Mesenchymal stem cell (in vitro differentiated cells and primary cell): ENCODE measurements around the gene NECAB3.

Experiments
- DNase-seq: peaks from one replicate; pipeline ENCODE4 v3.0.0-alpha.2; 2013
- H2AFZ ChIP-seq: one replicate; pipeline ENCODE4 v1.6.1; 2013; ENCODE audit warnings: low read depth, mild to moderate bottlenecking, control low read depth, inconsistent platforms, low read length, moderate library complexity
- H2AK5ac ChIP-seq: 2 replicates; pipeline ENCODE4 v1.6.1; 2013; ENCODE audit warnings: low read length, moderate library complexity, mild to moderate bottlenecking, inconsistent platforms; ENCODE audit not compliant: severe bottlenecking
- H2BK120ac ChIP-seq: one replicate; pipeline ENCODE4 v1.6.1; 2013; ENCODE audit warnings: low read depth, mild to moderate bottlenecking, inconsistent platforms, low read length, moderate library complexity
- H2BK12ac ChIP-seq, 2 experiments: one replicate each; pipeline ENCODE4 v1.6.1; 2013; ENCODE audit warnings: inconsistent platforms in 2 of 2, low read length in 2 of 2, mild to moderate bottlenecking in 2 of 2, moderate library complexity in 2 of 2, control low read depth in 1 of 2
- H2BK15ac ChIP-seq: one replicate; pipeline ENCODE4 v1.6.1; 2013; ENCODE audit warnings: mild to moderate bottlenecking, low read depth, inconsistent platforms; ENCODE audit not compliant: poor library complexity, severe bottlenecking
- H2BK5ac ChIP-seq: 2 replicates; pipeline ENCODE4 v1.6.1; 2013; ENCODE audit warnings: low read depth, mild to moderate bottlenecking, low read length, control low read depth, inconsistent platforms; ENCODE audit not compliant: poor library complexity, severe bottlenecking
- H3K14ac ChIP-seq, 2 experiments: one replicate each; pipeline ENCODE4 v1.6.1; 2013; ENCODE audit warnings: inconsistent platforms in 2 of 2, low read length in 2 of 2, control low read depth in 1 of 2, mild to moderate bottlenecking in 1 of 2, moderate library complexity in 1 of 2
- H3K18ac ChIP-seq, 2 experiments: one replicate each; pipeline ENCODE4 v1.6.1; 2013; ENCODE audit warnings: inconsistent platforms in 2 of 2, low read length in 2 of 2, control low read depth in 1 of 2, low read depth in 1 of 2, mild to moderate bottlenecking in 1 of 2
- H3K23ac ChIP-seq, 2 experiments: one replicate each; pipeline ENCODE4 v1.6.1; 2013; ENCODE audit warnings: inconsistent platforms in 2 of 2, low read length in 2 of 2, mild to moderate bottlenecking in 2 of 2, moderate library complexity in 2 of 2, control low read depth in 1 of 2
- H3K27ac ChIP-seq: 2 replicates; pipeline ENCODE4 v1.5.1; 2013; ENCODE audit warnings: mild to moderate bottlenecking, moderate library complexity, low read length, control low read depth, inconsistent platforms; ENCODE audit not compliant: poor library complexity, severe bottlenecking
- H3K27me3 ChIP-seq, 2 experiments: 2 replicates each; pipeline versions ENCODE4 v1.6.1 to v1.7.0; 2013; ENCODE audit warnings: low read length in 2 of 2, mild to moderate bottlenecking in 2 of 2, moderate library complexity in 2 of 2, control low read depth in 1 of 2, inconsistent platforms in 1 of 2; ENCODE audit not compliant: control insufficient read depth in 1 of 2, insufficient read depth in 1 of 2
- H3K36me3 ChIP-seq, 2 experiments: 2 replicates each; pipeline versions ENCODE4 v1.6.1 to v1.7.0; 2013; ENCODE audit warnings: low read length in 2 of 2, control low read depth in 1 of 2, inconsistent platforms in 1 of 2, low read depth in 1 of 2, mild to moderate bottlenecking in 1 of 2; ENCODE audit not compliant: insufficient read depth in 2 of 2, control insufficient read depth in 1 of 2
- H3K4ac ChIP-seq, 2 experiments: one replicate each; pipeline ENCODE4 v1.6.1; 2013; ENCODE audit warnings: inconsistent platforms in 2 of 2, low read length in 2 of 2, mild to moderate bottlenecking in 2 of 2, moderate library complexity in 2 of 2, control low read depth in 1 of 2, low read depth in 1 of 2
- H3K4me1 ChIP-seq: 2 replicates; pipeline ENCODE4 v1.6.1; 2013; ENCODE audit warnings: low read depth, low read length, control low read depth; ENCODE audit not compliant: control insufficient read depth, insufficient read depth
- H3K4me2 ChIP-seq: 2 replicates; pipeline ENCODE4 v1.6.1; 2013; ENCODE audit warnings: low read length, mild to moderate bottlenecking, inconsistent platforms; ENCODE audit not compliant: poor library complexity, severe bottlenecking
- H3K4me3 ChIP-seq, 2 experiments: 2 replicates each; pipeline versions ENCODE4 v1.5.1 to v1.7.0; 2013; ENCODE audit warnings: low read length in 2 of 2, mild to moderate bottlenecking in 2 of 2, control low read depth in 1 of 2, low read depth in 1 of 2; ENCODE audit not compliant: insufficient read depth in 1 of 2
- H3K79me1 ChIP-seq: replicated peaks from 2 replicates; pipeline ENCODE4 v1.6.1; 2013; ENCODE audit warnings: mild to moderate bottlenecking, control low read depth, low read length, inconsistent platforms; ENCODE audit not compliant: poor library complexity, severe bottlenecking
- H3K9ac ChIP-seq: 2 replicates; pipeline ENCODE4 v1.7.0; 2013; ENCODE audit warnings: mild to moderate bottlenecking, low read length, moderate library complexity
- H3K9me3 ChIP-seq: 2 replicates; pipeline ENCODE4 v1.7.0; 2013; ENCODE audit warnings: mild to moderate bottlenecking, low read length; ENCODE audit not compliant: control insufficient read depth
- H4K8ac ChIP-seq: one replicate; pipeline ENCODE4 v1.6.1; 2013; ENCODE audit warnings: inconsistent platforms, mild to moderate bottlenecking, low read length, moderate library complexity
- H4K91ac ChIP-seq: one replicate; pipeline ENCODE4 v1.6.1; 2013; ENCODE audit warnings: mild to moderate bottlenecking, low read length, inconsistent platforms
- WGBS: methylation state at CpG from one replicate; pipeline ENCODE4 v1.1.7; 2013; ENCODE audit warnings: mixed read lengths; 5-methylcytosine and 5-hydroxymethylcytosine counted together

NECAB3 gene

DNA sequence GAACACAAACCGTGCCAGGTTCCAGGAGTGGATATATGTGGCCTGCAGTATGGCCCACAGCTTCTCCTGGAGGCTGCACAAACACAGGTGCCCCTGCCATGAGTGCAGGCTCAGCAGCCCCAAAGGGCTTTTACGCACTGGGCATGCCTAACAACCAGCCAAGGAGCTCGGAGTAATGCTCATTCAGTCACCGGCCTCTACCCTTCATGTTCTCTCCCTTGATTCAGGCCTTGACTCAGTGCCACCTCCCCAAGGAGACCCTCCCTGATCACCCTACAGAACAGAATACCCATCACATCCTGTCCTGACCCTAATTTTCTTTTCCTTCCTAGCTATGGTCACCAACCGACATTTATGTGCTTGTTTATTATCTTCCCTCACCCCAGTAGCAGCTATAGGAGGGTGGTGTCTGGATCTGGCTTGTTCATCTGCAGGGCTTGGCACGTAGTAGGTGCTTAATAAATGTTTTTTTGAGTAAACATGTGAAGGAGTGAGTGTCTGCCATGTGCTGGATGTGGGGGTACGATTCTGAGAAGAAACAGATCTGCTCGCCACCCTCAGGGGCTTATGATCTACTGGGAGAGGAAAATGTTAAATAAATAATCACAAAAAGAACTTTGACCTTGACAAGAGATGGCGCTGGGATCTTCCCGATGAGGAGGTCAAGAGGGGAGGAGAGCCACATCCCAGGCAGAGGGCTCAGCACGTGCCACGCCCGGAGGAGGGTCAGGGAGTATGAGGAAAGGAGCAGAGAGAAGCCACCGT, 36.6 kb upstream of the NECAB3 start:
- H4K8ac ChIP-seq: peak overlapping the region; percentile 7
- H2BK5ac ChIP-seq: no peak overlapping the region
- H3K79me1 ChIP-seq: no peaks in the 10 kb centered on the region
- H3K9ac ChIP-seq: no peak overlapping the region
- H2AFZ ChIP-seq: no peak overlapping the region
- H3K4me3 ChIP-seq: no peak overlapping the region
- WGBS: 83% methylated on average over 13 of the region's 14 CpGs
- no peak overlapping the region for H2AK5ac ChIP-seq
- no peaks in the 10 kb centered on the region for H3K9me3 ChIP-seq
- no peak overlapping the region for H3K14ac ChIP-seq
- no peak overlapping the region for H2BK120ac ChIP-seq
- DNase-seq: no peak
- no peak overlapping the region for H3K23ac ChIP-seq
- no peak overlapping the region for H3K4me2 ChIP-seq
- no peak overlapping the region for H2BK15ac ChIP-seq
- H3K27ac ChIP-seq: no peak overlapping the region
- no peak overlapping the region for H4K91ac ChIP-seq
- no peaks in the 10 kb centered on the region for H3K4me1 ChIP-seq
- peaks cover 14 to 48% of the 10 kb centered on the region in 2 experiments for H3K36me3 ChIP-seq
- no peak overlapping the region for H3K18ac ChIP-seq
- no peak overlapping the region for H3K4ac ChIP-seq
- H2BK12ac ChIP-seq: no peak overlapping the region
- no peaks in the 10 kb centered on the region for H3K27me3 ChIP-seq

DNA sequence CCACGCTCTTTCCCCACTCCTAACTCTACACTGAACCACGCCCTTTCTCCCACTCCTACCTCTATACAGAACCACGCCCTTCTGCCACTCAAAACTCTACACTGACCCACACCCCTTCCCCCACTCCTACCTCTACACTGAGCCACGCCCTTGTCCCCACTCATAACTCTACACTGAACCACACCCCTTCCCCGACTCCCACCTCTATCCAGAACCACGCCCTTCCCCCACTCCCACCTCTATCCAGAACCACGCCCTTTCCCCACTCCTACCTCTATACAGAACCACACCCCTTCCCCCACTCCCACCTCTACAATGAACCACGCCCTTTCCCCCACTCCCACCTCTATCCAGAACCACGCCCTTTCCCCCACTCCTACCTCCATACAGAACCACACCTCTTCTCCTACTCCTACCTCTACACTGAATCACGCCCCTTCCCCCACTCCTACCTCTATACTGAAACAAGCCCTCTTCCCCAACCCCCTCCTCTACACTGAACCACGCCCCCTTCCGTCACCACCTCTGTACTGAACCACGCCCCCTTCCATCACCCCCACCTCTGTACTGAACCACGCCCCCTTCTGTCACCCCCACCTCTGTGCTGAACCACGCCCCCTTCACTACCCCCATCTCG, 35.8 kb upstream of the NECAB3 start:
- Histone ChIP-seq H3K27ac (no peak overlapping the region), H3K23ac (no peak overlapping the region), H2BK15ac (no peak overlapping the region), H2AK5ac (no peak overlapping the region), H3K36me3 (peaks cover 14 to 48% of the 10 kb centered on the region in 2 experiments), H3K79me1 (no peaks in the 10 kb centered on the region), H3K18ac (no peak overlapping the region), H3K9ac (no peak overlapping the region), H4K91ac (no peak overlapping the region), H3K9me3 (no peaks in the 10 kb centered on the region), H3K4me2 (no peak overlapping the region), H3K27me3 (no peaks in the 10 kb centered on the region), H3K14ac (no peak overlapping the region), H3K4ac (no peak overlapping the region), H2BK120ac (no peak overlapping the region), H4K8ac (peak overlapping the region; percentile 42), H3K4me1 (no peaks in the 10 kb centered on the region), H2BK12ac (no peak overlapping the region), H2BK5ac (no peak overlapping the region), H2AFZ (no peak overlapping the region), H3K4me3 (no peak overlapping the region)
- WGBS: 74% methylated on average over 14 of the region's 16 CpGs
- DNase-seq: no peak

DNA sequence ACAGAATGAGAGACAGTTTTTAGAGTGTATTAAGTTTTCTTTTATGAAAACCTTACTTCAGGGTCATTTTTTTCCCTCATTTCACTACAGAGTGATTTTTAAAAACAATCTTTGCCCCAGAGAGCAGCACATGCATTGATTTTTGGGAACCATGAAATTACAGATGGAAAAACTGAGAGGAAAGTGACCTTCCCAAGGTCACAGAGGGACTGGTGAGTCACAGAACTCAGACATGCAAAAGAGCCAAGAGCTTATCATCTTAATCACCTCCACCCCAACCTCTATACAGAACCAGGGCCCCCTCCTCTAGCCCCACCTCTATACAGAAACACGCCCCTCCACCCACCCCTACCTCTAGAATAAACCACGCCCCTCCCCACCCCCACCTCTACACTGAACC, 35.2 kb upstream of the NECAB3 start:
- Histone ChIP-seq H3K27me3 (no peaks in the 10 kb centered on the region), H3K4ac (no peak overlapping the region), H2BK12ac (no peak overlapping the region), H2AFZ (no peak overlapping the region), H3K4me2 (no peak overlapping the region), H3K9me3 (no peaks in the 10 kb centered on the region), H2BK15ac (no peak overlapping the region), H3K14ac (no peak overlapping the region), H3K27ac (no peak overlapping the region), H3K9ac (peak overlapping the region; percentile 62), H3K18ac (no peak overlapping the region), H3K36me3 (peaks cover 14 to 43% of the 10 kb centered on the region in 2 experiments), H3K23ac (no peak overlapping the region), H3K4me3 (no peak overlapping the region), H4K8ac (no peak overlapping the region), H2BK120ac (no peak overlapping the region), H2BK5ac (no peak overlapping the region), H3K79me1 (no peaks in the 10 kb centered on the region), H3K4me1 (no peaks in the 10 kb centered on the region), H2AK5ac (no peak overlapping the region), H4K91ac (no peak overlapping the region)
- DNase-seq: peak; percentile 25
- WGBS: 91% methylated on average over 2 of the region's 2 CpGs

- H3K27ac ChIP-seq: no peak overlapping the region
- H3K4me3 ChIP-seq: no peak overlapping the region
- H2BK15ac ChIP-seq: no peak overlapping the region
- no peak overlapping the region for H3K23ac ChIP-seq
- DNase-seq: no peak
- no peak overlapping the region for H3K4ac ChIP-seq
- no peak overlapping the region for H3K9ac ChIP-seq
- H2BK120ac ChIP-seq: no peak overlapping the region
- no peaks in the 10 kb centered on the region for H3K4me1 ChIP-seq
- no peak overlapping the region for H2AFZ ChIP-seq
- H3K18ac ChIP-seq: no peak overlapping the region
- no peaks in the 10 kb centered on the region for H3K27me3 ChIP-seq
- H3K4me2 ChIP-seq: no peak overlapping the region
- no peaks in the 10 kb centered on the region for H3K9me3 ChIP-seq
- H4K91ac ChIP-seq: no peak overlapping the region
- no peaks in the 10 kb centered on the region for H3K79me1 ChIP-seq
- H2AK5ac ChIP-seq: no peak overlapping the region
- H4K8ac ChIP-seq: no peak overlapping the region
- no peak overlapping the region for H2BK12ac ChIP-seq
- H3K14ac ChIP-seq: no peak overlapping the region
- H3K36me3 ChIP-seq: peaks cover 9 to 28% of the 10 kb centered on the region in 2 experiments
- WGBS: 93% methylated on average over 11 of the region's 11 CpGs
- no peak overlapping the region for H2BK5ac ChIP-seq
Measured at GRCh38 chr20:33707668-33708067, 33.4 kb upstream of the NECAB3 start.
